Psoas muscle (tissue), 8 donors: ENCODE data around the gene SMARCA1. TPM values are rescaled to one million over a fixed set of nuclear protein-coding genes. Genes with fewer than 3 reads are reported as not detected.

Source experiments
- ATAC-seq, 4 donors: fragments of 200-7000 bp; cut with Tn5 transposase; one replicate each; pipeline ENCODE4 v1.9.1; 2020; ENCODE audit warnings: moderate library complexity in 3 of 4, mild to moderate bottlenecking in 2 of 4
- DNase-seq, 2 donors: peaks; one replicate each; pipeline ENCODE4 v3.0.0-alpha.2; 2020
- H3K27ac ChIP-seq: fragments of 200-600 bp; one replicate; pipeline ENCODE4 v1.8.0; 2022
- H3K27me3 ChIP-seq, 3 donors: fragments of 200-600 bp in 1 of 3; one replicate each; pipeline versions ENCODE4 v1.6.1 to v1.8.0; 2013 to 2022; ENCODE audit warnings: low read length in 2 of 3, mild to moderate bottlenecking in 2 of 3, moderate library complexity in 1 of 3; ENCODE audit not compliant: insufficient read depth in 3 of 3
- H3K36me3 ChIP-seq, 2 donors: fragments of 200-600 bp in 1 of 2; one replicate each; pipeline versions ENCODE4 v1.6.1 to v1.8.0; 2013 to 2022; ENCODE audit warnings: low read depth in 1 of 2, mild to moderate bottlenecking in 1 of 2, moderate library complexity in 1 of 2; ENCODE audit not compliant: insufficient read depth in 1 of 2
- H3K4me1 ChIP-seq: fragments of 200-600 bp; one replicate; pipeline ENCODE4 v1.8.0; 2022
- H3K4me3 ChIP-seq: fragments of 200-600 bp; one replicate; pipeline ENCODE4 v1.8.0; 2022; ENCODE audit warnings: mild to moderate bottlenecking
- H3K9me3 ChIP-seq: fragments of 200-600 bp; one replicate; pipeline ENCODE4 v1.8.0; 2022
- CTCF ChIP-seq: fragments of 200-600 bp; IDR thresholded peaks from one replicate; pipeline ENCODE4 v1.8.0; 2022; ENCODE audit warnings: antibody characterized with exemption
- WGBS, 3 donors: extraction: QIAGEN DNeasy Blood & Tissue Kit; methylation state at CpG; one replicate each; pipeline versions ENCODE4 v1.1.6 to v1.1.7; 2013; 5-methylcytosine and 5-hydroxymethylcytosine counted together
- intact Hi-C, 2 donors: fragments of 100-400 bp; cut with DNase I; formaldehyde crosslinking; loops; one replicate each; pipeline versions ENCODE4 v1.11.0 to v1.14.2; 2022
- polyA plus RNA-seq, 3 donors: library from polyadenylated mRNA; stranded (reverse); fragments of 200-250 nt; gene quantifications; one replicate each; pipeline ENCODE4 v1.2.3, GENCODE V29; 2013
- total RNA-seq, 4 donors: library from RNA; stranded (reverse); fragmentation: NEBNext Ultra II Directional in 2 of 4; extraction: Animal tissue kit (Norgen Biotek cat#: 25700) in 2 of 4; gene quantifications; one replicate each; pipeline versions ENCODE4 v1.2.1 to v1.2.4, GENCODE V29; 2021 to 2023
- donor health status: healthy with polysubstance abuse.
- donor health status: DM: no; HTN: no; CAD: no; lungs with moderate emphysema.
- donor health status: Bipolar disorder and iron deficiency.
- donor health status: healthy.
- donor health status: DM: yes; HTN: yes; CAD: no.
- donor health status: DM: no; HTN: no; CAD: no.
- donor health status: DM: no; HTN: no; CAD: no.
- donor health status: DM: yes; HTN: yes; CAD: no.

Gene SMARCA1
- total and polyA plus RNA-seq, 7 donors: 8.5 to 29.3 (median 14.2) TPM

GRCh38 chrX:129520151-129520550, 3.1 kb downstream of the SMARCA1 start:
- intact Hi-C loops: no loop called here
- WGBS, 3 donors: 57 to 79% (median 70%) methylated on average over 3 of the region's 3 CpGs
- TF ChIP-seq CTCF: no peak
- no peak for ATAC-seq
- Histone ChIP-seq H3K4me1 (no peaks in the 10 kb centered on the region), H3K36me3 (peaks cover 0 to 10% of the 10 kb centered on the region in 2 donors), H3K4me3 (no peak overlapping the region), H3K9me3 (no peaks in the 10 kb centered on the region), H3K27ac (no peak overlapping the region), H3K27me3 (no peaks in the 10 kb centered on the region)
- no peak for DNase-seq

- no peaks in the 10 kb centered on the region for H3K4me1 ChIP-seq
- H3K9me3 ChIP-seq: no peaks in the 10 kb centered on the region
- H3K36me3 ChIP-seq: peaks cover 0 to 24% of the 10 kb centered on the region in 2 donors
- WGBS, 3 donors: 59 to 94% (median 87%) methylated on average over 3 of the region's 3 CpGs
- intact Hi-C loops: no loop called here
- H3K27me3 ChIP-seq: no peaks in the 10 kb centered on the region
- TF ChIP-seq CTCF: no peak
- H3K4me3 ChIP-seq: no peak overlapping the region
- no peak overlapping the region for H3K27ac ChIP-seq
- DNase-seq: no peak
- ATAC-seq: no peak
Measured at GRCh38 chrX:129516402-129516801, 6.9 kb downstream of the SMARCA1 start.

GRCh38 chrX:129512409-129512808, 10.9 kb downstream of the SMARCA1 start:
- no peaks in the 10 kb centered on the region for H3K27me3 ChIP-seq
- H3K4me3 ChIP-seq: no peak overlapping the region
- WGBS, 3 donors: 91 to 97% (median 93%) methylated on average over 2 of the region's 2 CpGs
- ATAC-seq: no peak
- no peak for TF ChIP-seq CTCF
- H3K9me3 ChIP-seq: no peaks in the 10 kb centered on the region
- peaks cover 0 to 37% of the 10 kb centered on the region in 2 donors for H3K36me3 ChIP-seq
- intact Hi-C loops: no loop called here
- DNase-seq: no peak
- H3K27ac ChIP-seq: no peak overlapping the region
- H3K4me1 ChIP-seq: no peaks in the 10 kb centered on the region

- no peaks in the 10 kb centered on the region for H3K4me1 ChIP-seq
- WGBS, 3 donors: 81 to 94% (median 88%) methylated on average over 5 of the region's 5 CpGs
- ATAC-seq: no peak
- H3K27me3 ChIP-seq: no peaks in the 10 kb centered on the region
- intact Hi-C loops: no loop called here
- no peak overlapping the region for H3K27ac ChIP-seq
- no peak overlapping the region for H3K4me3 ChIP-seq
- no peak for DNase-seq
- no peaks in the 10 kb centered on the region for H3K9me3 ChIP-seq
- H3K36me3 ChIP-seq: peaks cover 0 to 44% of the 10 kb centered on the region in 2 donors
- TF ChIP-seq CTCF: no peak
Measured at GRCh38 chrX:129511689-129512088, 11.6 kb downstream of the SMARCA1 start.

GRCh38 chrX:129510331-129510730, 13.0 kb downstream of the SMARCA1 start:
- Histone ChIP-seq H3K4me1 (no peaks in the 10 kb centered on the region), H3K27me3 (no peaks in the 10 kb centered on the region), H3K9me3 (no peaks in the 10 kb centered on the region), H3K4me3 (no peak overlapping the region), H3K27ac (no peak overlapping the region), H3K36me3 (peaks cover 0 to 45% of the 10 kb centered on the region in 2 donors)
- no peak for DNase-seq
- ATAC-seq: no peak
- TF ChIP-seq CTCF: no peak
- 77 to 92% (median 82%) methylated on average over 7 of the region's 7 CpGs for WGBS, 3 donors
- intact Hi-C loops: no loop called here
